ENCODE data around the gene MMP24.
A peak's percentile ranks its signal among the peaks of the same experiment; 100 is the strongest.

The MMP24 gene

DNA sequence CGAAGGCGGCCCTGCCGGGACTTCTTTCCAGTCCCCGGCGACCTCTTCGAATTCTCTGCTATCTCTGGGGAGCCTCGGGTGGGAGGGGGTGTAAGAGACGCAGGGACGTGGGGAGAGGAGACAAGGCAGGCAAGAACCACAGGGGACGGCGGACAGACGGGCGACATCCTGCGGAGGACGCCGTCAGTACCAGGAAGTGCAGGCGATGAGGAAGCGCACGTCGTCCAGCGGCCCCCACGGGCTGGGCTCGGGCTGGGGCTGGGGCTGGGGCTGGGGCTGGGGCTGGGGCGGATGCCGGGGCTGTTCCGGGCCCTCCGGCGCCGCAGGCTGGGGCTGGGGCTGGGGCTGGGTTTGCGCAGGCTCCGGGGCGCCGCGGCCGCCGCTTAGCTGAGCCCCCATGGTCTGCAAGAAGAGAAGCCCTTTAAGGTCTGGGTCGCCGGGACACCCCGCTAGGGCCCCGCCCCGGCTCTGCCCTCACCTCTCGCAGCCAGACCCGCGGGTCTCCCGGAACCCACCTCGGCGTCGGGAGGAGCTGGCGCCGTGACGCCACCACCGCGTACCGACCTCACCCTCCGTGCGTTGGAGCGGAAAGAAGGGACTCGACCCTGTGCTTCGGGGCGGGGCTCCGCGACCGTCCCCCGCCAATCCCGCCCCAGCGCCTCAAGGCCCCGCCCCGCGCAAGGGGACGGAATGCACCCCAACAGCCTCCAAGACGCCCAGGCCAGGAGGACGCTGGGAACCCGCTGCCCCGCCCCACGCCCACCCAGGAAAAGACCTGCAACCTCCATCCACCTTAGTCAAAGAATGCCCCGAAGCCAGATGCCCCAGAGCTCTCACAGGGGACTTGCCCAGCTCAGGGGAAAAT lies 51.3 kb downstream of the MMP24 start, which contains the start of gene MMP24OS:
Gene MMP24OS, minus strand, starts transcription at position 592 of the 865 bp plus-strand sequence. Its CDS starts 193 bp downstream, at position 399.
- peaks cover 35% of the 10 kb centered on the region for H3K4me1 Mint-ChIP-seq
- peak within 1 kb of the TSS; percentile 98 to 100 for H3K27ac Mint-ChIP-seq

DNA sequence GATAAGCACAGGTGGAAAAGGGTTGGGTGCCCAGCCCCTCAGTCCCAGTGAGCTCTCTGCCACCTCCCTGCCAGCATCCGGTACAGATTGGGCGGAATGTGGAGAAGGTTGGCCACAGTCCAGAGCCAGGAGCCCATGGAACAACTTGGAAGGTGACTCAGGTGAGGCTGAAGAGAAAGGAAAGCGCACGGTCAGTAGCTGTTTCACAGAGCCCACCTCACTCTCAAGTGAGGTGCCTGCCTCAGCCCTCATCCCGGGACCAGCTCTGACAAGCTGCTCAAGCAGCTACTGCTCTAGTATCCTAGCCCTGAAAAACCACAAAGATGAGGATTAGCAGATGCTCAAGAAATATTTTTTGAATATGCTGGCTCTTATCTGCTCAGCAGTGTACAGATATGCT lies 52.5 kb downstream of the MMP24 start:
- no peak for DNase-seq

More for the DNA sequence above, 51.3 kb downstream of the MMP24 start, which contains the start of gene MMP24OS:
- no peaks in the 10 kb centered on the region for H3K27me3 Mint-ChIP-seq
- H3K4me3 Mint-ChIP-seq = peak within 1 kb of the TSS; percentile 95 to 99
- no peaks in the 10 kb centered on the region for H3K9me3 Mint-ChIP-seq
- ATAC-seq (peak; percentile 93), DNase-seq (peak; percentile 87 to 90)

DNA sequence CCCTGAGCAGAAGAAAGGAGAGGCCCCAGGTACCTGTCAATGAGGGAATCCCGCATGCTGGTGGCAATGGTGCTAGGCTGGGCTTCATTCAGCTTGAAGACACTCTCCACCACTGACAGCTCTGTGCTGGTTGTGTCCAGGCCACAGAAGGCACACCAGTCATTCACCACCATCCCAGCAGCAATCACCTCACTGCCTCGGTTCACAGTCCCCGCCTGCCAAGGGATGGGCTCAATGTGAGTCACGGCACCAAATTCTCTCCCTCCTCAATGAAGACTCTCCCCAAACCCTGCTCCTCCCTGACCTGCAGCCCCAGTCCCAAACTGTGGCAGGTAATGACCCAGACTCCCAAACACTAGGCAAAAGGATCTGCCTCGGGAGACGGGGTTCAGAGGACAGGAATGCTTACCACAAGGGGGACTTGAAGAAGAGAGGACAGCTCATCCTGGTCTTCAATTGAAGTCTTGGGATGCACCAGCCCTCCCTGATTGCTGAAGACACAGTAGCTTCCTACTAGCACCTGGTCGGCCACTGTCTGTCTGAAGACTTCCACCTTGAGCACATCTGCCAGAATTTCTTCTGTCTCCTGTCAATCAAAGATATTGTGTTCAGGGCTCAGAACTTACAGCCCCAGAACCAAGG lies 53.2 kb downstream of the MMP24 start:
- H3K9me3 Mint-ChIP-seq = no peaks in the 10 kb centered on the region
- ATAC-seq = no peak
- H3K27me3 Mint-ChIP-seq = no peaks in the 10 kb centered on the region
- no peak overlapping the region for H3K4me3 Mint-ChIP-seq
- no peak overlapping the region for H3K27ac Mint-ChIP-seq
- H3K4me1 Mint-ChIP-seq = peaks cover 45% of the 10 kb centered on the region
- no peak for DNase-seq

More for the DNA sequence above, 52.5 kb downstream of the MMP24 start:
- Mint-ChIP-seq H3K27ac (no peak overlapping the region), H3K9me3 (no peaks in the 10 kb centered on the region), H3K4me1 (peaks cover 43% of the 10 kb centered on the region), H3K4me3 (no peak overlapping the region), H3K27me3 (no peaks in the 10 kb centered on the region)
- no peak for ATAC-seq

DNA sequence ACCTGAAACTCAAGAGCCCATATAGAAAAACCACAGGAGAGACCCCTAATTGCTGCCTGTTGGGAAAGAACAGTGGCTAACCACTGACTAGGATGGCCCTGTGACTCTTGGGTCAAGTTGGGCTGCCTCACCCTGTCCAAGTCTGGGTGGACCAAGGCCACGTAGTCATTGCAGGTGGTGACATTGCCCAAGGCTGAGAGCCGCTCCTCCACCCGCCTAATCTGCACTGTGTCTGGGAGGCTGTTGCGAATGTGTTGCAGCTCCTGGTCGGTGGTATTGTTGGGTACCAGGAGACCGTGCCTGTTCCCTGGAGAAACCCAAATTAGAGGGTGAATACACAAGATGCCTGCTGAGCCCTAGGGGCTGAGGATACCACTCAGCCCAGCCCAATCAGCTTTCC lies 54.0 kb downstream of the MMP24 start:
- Mint-ChIP-seq H3K4me1 (peaks cover 54% of the 10 kb centered on the region), H3K9me3 (no peaks in the 10 kb centered on the region), H3K27ac (no peak overlapping the region), H3K27me3 (no peaks in the 10 kb centered on the region), H3K4me3 (no peak overlapping the region)
- DNase-seq (no peak), ATAC-seq (no peak)

DNA sequence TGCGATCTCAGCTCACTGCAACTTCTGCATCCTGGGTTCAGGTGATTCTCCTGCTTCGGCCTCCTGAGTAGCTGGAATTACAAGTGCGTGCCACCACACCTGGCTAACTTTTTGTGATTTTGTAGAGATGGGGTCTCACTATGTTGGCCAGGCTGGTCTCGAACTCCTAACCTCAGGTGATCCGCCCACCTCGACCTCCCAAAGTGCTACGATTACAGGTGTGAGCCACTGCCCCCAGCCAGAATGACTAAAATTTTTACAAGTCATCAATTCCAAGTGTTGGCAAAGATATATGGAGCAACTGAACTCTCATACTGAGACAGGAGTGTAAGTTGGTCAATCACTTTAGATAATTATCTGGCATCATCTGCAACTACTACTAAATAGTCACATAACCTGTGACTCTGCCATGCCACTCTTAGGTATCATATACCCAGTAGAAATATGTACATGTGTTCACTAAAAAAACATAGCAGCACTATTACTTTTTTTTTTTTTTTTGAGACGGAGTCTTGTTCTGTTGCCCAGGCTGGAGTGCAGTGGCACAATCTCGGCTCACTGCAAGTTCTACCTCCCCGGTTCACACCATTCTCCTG lies 55.1 kb downstream of the MMP24 start:
- H3K27me3 Mint-ChIP-seq = no peaks in the 10 kb centered on the region
- no peak for DNase-seq
- no peak overlapping the region for H3K27ac Mint-ChIP-seq
- no peak overlapping the region for H3K4me3 Mint-ChIP-seq
- peaks cover 54% of the 10 kb centered on the region for H3K4me1 Mint-ChIP-seq
- no peaks in the 10 kb centered on the region for H3K9me3 Mint-ChIP-seq
- ATAC-seq = no peak

DNA sequence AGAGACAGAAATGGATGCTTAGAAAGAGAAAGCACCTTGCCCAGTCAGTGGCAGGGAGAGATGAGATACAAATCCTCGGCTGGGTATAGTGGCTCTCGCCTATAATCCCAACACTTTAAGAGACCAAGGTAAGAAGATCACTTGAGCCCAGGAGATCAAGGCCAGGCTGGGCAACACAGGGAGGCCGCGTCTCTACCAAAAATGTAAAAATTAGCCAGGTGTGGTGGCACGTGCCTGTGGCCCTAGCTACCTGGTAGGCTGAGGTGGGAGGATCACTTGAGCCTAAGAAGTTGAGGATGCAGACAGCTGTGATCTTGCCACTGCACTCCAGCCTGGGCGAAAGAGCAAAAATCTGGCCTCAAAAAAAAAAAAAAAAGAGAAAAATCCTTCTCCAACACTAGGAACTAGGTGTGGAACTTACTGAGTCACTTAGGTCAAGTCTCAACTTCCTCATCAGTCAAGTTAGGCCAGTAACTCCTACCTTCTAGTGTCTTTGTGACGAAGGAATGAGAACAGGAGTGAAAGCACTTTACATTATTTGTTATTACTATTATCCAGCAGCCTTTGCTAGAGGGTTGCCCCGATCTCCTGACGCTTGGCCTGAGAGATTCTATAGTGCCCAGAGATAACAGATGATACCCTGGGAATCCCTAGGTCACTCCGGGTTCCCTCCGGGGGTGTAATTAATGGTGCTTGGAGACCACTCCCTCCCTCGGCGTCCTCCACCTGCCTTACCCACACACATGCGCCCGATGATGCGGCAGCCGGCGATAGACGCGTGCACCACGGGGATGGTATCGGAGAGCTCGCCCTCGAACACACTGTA lies 57.2 kb downstream of the MMP24 start:
- no peaks in the 10 kb centered on the region for H3K9me3 Mint-ChIP-seq
- no peaks in the 10 kb centered on the region for H3K27me3 Mint-ChIP-seq
- ATAC-seq (no peak), DNase-seq (no peak)
- peak overlapping the region; percentile 95 to 96 for H3K27ac Mint-ChIP-seq
- H3K4me1 Mint-ChIP-seq = peaks cover 41% of the 10 kb centered on the region
- peak overlapping the region; percentile 97 for H3K4me3 Mint-ChIP-seq

DNA sequence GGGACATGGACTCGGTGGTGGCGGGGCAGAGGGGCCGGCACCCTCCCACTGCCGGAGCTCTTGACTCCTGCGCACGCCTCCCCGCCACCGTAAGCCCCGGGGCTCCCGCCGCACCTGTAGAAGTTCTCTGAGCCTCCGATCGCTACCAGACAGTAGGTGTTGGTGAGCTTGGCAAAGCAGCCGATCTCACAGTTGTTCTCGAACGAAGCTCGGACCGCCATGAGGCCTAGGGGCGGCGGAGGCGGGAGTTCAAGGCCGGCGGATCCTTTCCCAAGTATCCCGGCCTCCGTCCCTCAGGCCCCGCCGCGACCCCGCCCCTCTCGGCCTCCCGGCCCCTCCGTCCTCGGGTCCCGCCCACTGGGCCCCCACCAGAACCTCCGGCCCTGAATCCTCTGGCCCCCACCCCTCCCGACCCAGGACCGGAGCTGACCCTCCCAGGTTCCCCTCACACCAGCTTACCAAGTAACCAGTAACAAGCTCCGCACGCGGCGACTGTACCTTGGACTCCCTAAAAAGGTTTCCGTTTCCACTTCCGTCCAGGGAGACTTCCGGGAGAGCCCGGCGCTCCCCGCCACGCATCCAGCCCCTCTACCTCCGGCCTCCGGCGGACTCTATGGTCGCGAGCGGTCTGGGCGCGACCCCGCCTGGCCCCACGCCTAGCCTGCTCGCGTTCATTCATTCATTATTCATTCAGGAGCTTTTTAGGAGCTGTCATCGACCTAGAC lies 57.9 kb downstream of the MMP24 start, which contains the start of gene EIF6:
Gene EIF6, minus strand, starts transcription at position 506 of the 725 bp plus-strand sequence. Its CDS starts 285 bp downstream, at position 221.
- Mint-ChIP-seq H3K27ac (peak within 1 kb of the TSS; percentile 96 to 98), H3K9me3 (no peaks in the 10 kb centered on the region), H3K4me3 (peak within 1 kb of the TSS; percentile 97), H3K4me1 (peaks cover 36% of the 10 kb centered on the region), H3K27me3 (no peaks in the 10 kb centered on the region)
- DNase-seq = peak; percentile 81 to 86
- peak; percentile 96 for ATAC-seq

DNA sequence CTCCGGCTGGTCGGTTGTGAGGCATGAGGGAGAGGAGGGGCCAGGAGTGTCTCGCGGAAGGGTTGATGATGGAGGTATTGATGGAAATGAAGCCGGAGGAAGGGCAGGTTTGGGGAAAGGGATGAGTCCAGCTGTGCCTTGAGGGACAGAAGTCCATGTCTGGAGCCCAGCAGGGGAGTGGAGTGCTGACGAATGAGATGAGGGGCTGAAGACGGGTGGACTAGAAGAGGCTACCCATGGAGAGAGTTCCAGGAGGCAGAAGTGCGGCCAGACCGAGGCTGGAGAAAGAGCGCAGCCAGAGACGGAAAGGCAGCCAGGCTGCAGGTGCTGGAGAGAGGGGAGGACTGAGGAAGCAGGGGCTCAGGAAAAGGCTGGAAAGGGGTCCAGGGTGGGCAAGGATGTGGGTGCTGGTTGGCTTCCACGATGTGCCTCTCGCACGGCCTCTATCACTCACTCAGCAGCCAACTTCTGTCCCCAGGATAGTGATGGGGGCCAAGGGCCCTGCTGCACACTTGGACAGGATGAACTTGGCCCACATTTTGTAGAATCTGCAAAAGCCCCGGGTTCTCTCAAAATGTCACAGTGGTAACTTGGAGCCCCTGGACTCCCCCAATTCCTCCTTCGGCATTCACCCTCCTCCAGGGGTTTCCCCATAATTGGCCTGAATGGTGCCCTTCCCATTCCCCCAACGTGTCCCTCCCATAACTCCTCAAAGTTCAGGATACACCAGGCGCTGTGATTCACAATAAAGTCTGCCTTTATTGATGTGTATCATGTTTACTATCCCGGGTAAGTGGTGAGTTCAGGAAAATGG lies 58.7 kb downstream of the MMP24 start:
- DNase-seq (no peak), ATAC-seq (no peak)
- H3K4me1 Mint-ChIP-seq = peaks cover 33% of the 10 kb centered on the region
- peak overlapping the region; percentile 97 for H3K4me3 Mint-ChIP-seq
- peaks cover 4% of the 10 kb centered on the region for H3K27me3 Mint-ChIP-seq
- H3K27ac Mint-ChIP-seq = peak overlapping the region; percentile 96 to 98
- H3K9me3 Mint-ChIP-seq = no peaks in the 10 kb centered on the region

DNA sequence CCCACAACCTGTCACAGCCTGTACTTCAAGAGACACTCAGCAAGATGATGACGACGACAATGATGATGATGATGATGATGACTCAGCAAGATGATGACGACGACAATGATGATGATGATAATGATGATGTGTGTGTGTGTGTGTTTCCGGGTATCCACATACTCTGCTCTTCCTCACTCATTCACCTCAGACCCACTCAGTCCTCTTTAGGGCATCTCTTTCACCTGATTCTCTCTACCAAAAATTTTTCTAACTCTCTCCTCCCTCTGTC lies 59.3 kb downstream of the MMP24 start:
- H3K9me3 Mint-ChIP-seq = no peaks in the 10 kb centered on the region
- peaks cover 8% of the 10 kb centered on the region for H3K27me3 Mint-ChIP-seq
- H3K27ac Mint-ChIP-seq = peak overlapping the region in 1 of 2 donors; percentile 48
- H3K4me3 Mint-ChIP-seq = peak overlapping the region; percentile 97
- DNase-seq (no peak), ATAC-seq (no peak)
- peaks cover 33% of the 10 kb centered on the region for H3K4me1 Mint-ChIP-seq

DNA sequence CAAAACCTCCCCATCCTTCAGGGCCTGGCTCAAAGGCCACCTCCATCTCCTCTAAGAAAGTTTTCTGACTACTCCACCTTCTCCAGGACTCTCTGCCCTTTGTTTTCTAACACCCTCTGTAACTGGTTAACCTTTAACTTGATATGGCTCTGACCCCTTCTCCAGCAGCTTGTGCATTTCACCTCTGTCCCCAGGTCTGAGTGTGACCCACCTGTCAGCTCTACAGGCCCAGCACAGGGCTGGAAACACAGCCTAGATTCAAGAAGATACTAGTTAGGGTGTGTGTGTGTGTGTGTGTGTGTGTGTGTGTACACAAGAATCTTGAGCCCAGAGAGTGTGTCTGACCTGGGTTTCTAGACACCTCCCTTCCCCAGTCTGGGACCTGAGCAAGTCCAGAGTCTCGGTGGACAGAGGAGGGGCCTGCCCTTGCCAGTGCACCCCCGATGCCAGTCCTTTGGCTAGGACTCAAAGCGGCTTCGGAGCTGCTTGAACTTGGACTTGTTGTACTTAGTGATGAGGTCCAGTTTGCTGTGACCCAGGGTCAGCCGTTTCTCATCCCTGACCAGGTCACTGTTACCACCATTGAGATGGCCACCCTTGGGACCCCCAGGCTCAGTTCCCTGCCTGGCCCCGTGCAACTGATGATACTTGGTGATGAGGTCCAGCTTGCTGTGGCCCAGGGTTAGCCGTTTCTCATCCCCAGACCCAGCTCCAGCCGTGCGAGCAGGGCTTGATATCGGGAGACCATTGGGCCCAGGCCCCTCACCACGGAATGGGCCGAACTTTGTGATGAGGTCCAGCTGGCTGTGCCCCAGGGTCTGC lies 59.8 kb downstream of the MMP24 start:
- ATAC-seq (no peak), DNase-seq (no peak)
- Mint-ChIP-seq H3K4me1 (peaks cover 33% of the 10 kb centered on the region), H3K4me3 (peak overlapping the region; percentile 97), H3K9me3 (no peaks in the 10 kb centered on the region), H3K27ac (peak overlapping the region; percentile 12 to 23), H3K27me3 (peaks cover 8% of the 10 kb centered on the region)

DNA sequence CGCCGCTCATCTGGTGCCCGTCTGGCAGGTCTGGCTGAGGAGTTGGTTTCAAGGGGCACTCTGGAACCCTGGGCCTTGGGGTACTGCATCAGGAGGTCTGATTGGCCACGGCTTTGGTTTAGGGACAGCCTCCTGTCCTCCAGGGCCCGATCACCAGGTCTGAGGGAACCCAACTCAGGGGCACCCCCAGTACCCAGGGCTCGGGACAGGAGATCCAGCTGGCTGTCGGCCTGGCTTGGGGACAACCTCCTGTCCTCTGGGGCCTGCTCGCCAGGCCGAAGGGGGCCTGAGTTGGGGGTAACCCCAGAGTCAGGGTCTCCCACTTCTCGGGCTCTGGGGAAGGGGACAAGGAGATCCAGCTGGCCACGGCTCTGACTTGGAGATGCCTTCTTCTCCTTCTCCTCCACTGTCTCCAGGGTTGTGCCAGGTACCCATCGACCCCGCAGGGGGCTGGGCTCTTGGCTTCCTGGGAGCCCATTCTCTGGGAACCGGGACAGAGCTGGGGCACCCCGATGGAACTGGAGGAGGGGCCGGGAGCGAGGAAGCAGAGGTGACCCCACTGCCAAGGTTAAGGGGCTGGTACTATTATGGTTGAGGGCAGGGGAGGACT lies 60.5 kb downstream of the MMP24 start:
- no peak for DNase-seq
- Mint-ChIP-seq H3K4me1 (peaks cover 31% of the 10 kb centered on the region), H3K27ac (no peak overlapping the region), H3K4me3 (no peak overlapping the region), H3K9me3 (no peaks in the 10 kb centered on the region), H3K27me3 (peaks cover 8% of the 10 kb centered on the region)
- no peak for ATAC-seq

DNA sequence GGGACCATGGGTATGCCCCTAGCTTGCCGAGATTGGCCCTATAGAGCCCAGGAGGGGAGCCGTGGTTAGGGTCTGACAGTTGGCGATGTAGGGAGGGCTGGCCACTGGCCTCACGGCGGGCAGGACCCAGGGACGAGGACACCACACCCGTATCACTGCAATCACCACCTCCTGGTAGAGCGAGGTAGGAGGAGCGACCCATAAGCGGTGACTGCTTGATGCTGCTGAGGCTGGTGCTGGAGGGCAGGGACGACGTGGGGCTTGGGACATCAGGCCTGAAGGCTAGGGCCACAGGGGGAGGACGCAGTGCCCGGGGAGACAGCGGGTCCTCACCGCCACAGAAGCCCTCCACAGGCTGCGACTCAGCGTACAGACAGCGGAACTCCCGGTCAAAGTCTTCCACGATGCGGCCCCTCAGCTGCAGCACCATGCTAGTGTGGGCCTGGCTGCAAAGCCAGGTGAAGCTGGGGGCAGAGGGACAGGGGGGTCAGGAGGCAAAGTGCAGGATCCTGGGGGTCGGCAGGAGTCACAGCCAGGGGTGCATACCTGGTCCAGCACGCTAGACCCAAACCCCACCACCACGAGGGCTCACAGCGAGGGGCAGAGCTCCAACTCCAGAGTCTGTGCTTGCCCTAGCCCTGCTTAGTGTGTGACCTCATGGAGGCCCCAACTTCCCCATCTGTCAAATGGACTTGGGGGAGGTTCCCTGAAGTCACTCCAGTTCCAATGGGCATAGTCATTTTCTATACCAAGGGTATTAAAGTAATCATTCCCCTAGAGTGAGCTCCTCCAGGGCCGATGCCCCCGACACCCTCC lies 61.2 kb downstream of the MMP24 start:
- Mint-ChIP-seq H3K4me1 (peaks cover 25% of the 10 kb centered on the region), H3K9me3 (no peaks in the 10 kb centered on the region), H3K27me3 (peaks cover 8% of the 10 kb centered on the region), H3K27ac (no peak overlapping the region), H3K4me3 (no peak overlapping the region)
- no peak for ATAC-seq
- no peak for DNase-seq

Data from stimulated activated naive CD8-positive, alpha-beta T cell treated with anti-CD3 and anti-CD28 coated beads, Interleukin-15, amount 100 ng/mL, for 72 hours (primary cell).